Small intestine (tissue), 16 donors: ENCODE results near the gene TRHDE. TPM values are rescaled to one million over a fixed set of nuclear protein-coding genes. Genes with fewer than 3 reads are reported as not detected.

Experiments used
- DNase-seq, 2 donors: peaks; one replicate each; pipeline versions ENCODE4 v3.0.0 to v3.0.0-alpha.2; 2013
- FAIRE-seq: peaks from 2 replicates; lab custom pipeline; 2012; peaks lifted over from hg19 to GRCh38; lab: Jason Lieb, UNC
- H3K27ac ChIP-seq, 3 donors: one replicate each; pipeline ENCODE4 v1.5.1; 2013; ENCODE audit warnings: low read length in 2 of 3, mild to moderate bottlenecking in 2 of 3, control low read depth in 1 of 3, inconsistent platforms in 1 of 3, low read depth in 1 of 3, moderate library complexity in 1 of 3
- H3K27me3 ChIP-seq, 3 donors: one replicate each; pipeline ENCODE4 v1.6.1; 2013; ENCODE audit warnings: low read length in 3 of 3, inconsistent platforms in 1 of 3; ENCODE audit not compliant: control insufficient read depth in 3 of 3, insufficient read depth in 3 of 3
- H3K36me3 ChIP-seq, 3 donors: one replicate each; pipeline ENCODE4 v1.6.1; 2013; ENCODE audit warnings: low read length in 3 of 3, inconsistent platforms in 1 of 3, low read depth in 1 of 3, mild to moderate bottlenecking in 1 of 3, moderate library complexity in 1 of 3; ENCODE audit not compliant: control insufficient read depth in 3 of 3, insufficient read depth in 2 of 3
- H3K4me1 ChIP-seq, 3 donors: one replicate each; pipeline ENCODE4 v1.6.1; 2013; ENCODE audit warnings: low read length in 2 of 3, inconsistent platforms in 1 of 3, low read depth in 1 of 3, mild to moderate bottlenecking in 1 of 3, moderate library complexity in 1 of 3; ENCODE audit not compliant: control insufficient read depth in 3 of 3, insufficient read depth in 2 of 3
- H3K4me3 ChIP-seq, 3 donors: one replicate each; pipeline ENCODE4 v1.5.1; 2013; ENCODE audit warnings: low read length in 3 of 3, control low read depth in 1 of 3, inconsistent platforms in 1 of 3, low read depth in 1 of 3, mild to moderate bottlenecking in 1 of 3, moderate library complexity in 1 of 3
- H3K9me3 ChIP-seq, 2 donors: one replicate each; pipeline ENCODE4 v1.6.1; 2013; ENCODE audit warnings: low read depth in 1 of 2, low read length in 1 of 2; ENCODE audit not compliant: control insufficient read depth in 2 of 2, insufficient read depth in 1 of 2
- WGBS, 3 donors: extraction: QIAGEN DNeasy Blood & Tissue Kit; methylation state at CpG; one replicate each; pipeline ENCODE4 v1.1.7; 2013; 5-methylcytosine and 5-hydroxymethylcytosine counted together
- long read RNA-seq, 10 donors: transcript quantifications; one replicate each; lab custom pipeline, GENCODE V29; 2026
- polyA plus RNA-seq, 4 donors: library from polyadenylated mRNA; stranded (reverse) in 3 of 4; unstranded in 1 of 4; fragments of 200-250 nt in 3 of 4; fragments of 120-200 nt in 1 of 4; gene quantifications; one replicate each; pipeline versions ENCODE4 v1.2.1 to v1.2.3, GENCODE V29; 2013
- donor health status: healthy with polysubstance abuse.
- donor health status: control.
- donor health status: control.
- donor health status: Bipolar disorder and iron deficiency.
- donor health status: healthy.

Gene TRHDE
- 10 to 100 TPM in 1 of 4 donors, 1 to 10 TPM in 2, under 1 TPM in 1; 0.98 to 14.6 (median 1.8) TPM for polyA plus RNA-seq
- long read RNA-seq, donor 1, full-length matches to known transcripts = 1 of 80 reads
- long read RNA-seq, donor 1, partial matches to known transcripts = 74 of 80 reads
- long read RNA-seq, donor 1, other reads (novel, unspliced or antisense) = 5 of 80 reads
- long read RNA-seq, donor 2 = 0 reads
- long read RNA-seq, donor 3, partial matches to known transcripts = 12 of 12 reads
- long read RNA-seq, donor 3, other reads (novel, unspliced or antisense) = 0 of 12 reads
- long read RNA-seq, donor 4 = 0 reads
- long read RNA-seq, donor 5 = 0 reads
- long read RNA-seq, donor 6, full-length matches to known transcripts = 2 of 2 reads
- long read RNA-seq, donor 6, partial matches to known transcripts = 0 of 2 reads
- long read RNA-seq, donor 6, other reads (novel, unspliced or antisense) = 0 of 2 reads
- long read RNA-seq, donor 7 = 0 reads
- long read RNA-seq, donor 8 = 0 reads
- long read RNA-seq, donor 9 = 0 reads
- long read RNA-seq, donor 10 = 0 reads

DNA sequence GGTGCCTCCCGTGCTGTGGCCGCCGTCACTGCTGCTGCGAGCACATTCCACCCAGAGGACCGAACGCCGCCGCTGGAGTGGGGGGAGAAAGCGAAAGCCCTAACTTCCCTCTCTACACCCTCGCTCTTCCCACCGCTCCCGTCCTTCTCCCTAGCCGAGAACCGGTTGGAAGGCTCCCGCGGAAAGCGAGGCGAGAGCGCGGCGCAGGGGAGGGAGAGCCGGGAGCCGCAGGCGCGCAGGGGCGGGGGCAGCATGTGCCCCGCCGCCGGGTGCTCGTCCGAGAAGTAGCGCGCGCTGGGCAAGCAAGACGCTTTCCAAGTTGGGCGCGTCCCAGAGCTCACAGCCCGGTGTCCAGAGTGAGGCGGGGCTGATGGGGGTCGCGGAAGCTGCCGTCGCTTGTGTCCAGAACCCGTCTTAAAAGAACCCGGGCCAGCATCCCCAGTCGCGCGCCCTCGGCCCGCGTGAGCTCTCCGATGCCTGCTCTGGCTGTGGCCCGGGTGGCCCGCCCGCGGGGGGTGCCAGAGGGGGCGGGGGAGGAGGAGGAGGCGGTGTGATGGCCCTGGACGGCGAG lies at the start of gene TRHDE:
Gene TRHDE (plus strand): TSS at position 280 of the 571 bp plus-strand sequence. CDS start 274 bp downstream, at position 554.
- Histone ChIP-seq H3K9me3 (no peaks in the 10 kb centered on the region), H3K27me3 (peaks cover 0 to 18% (median 13%) of the 10 kb centered on the region in 3 donors), H3K36me3 (peaks cover 0 to 4% (median 0%) of the 10 kb centered on the region in 3 donors), H3K4me1 (peaks cover 0 to 10% (median 0%) of the 10 kb centered on the region in 3 donors), H3K27ac (peak within 1 kb of the TSS in 2 of 3 donors; percentile 27 to 86), H3K4me3 (peak within 1 kb of the TSS in 2 of 3 donors; percentile 38 to 71)
- WGBS, 3 donors = 0 to 4% (median 2%) methylated on average over 46 to 60 of the region's 60 CpGs
- FAIRE-seq = no peak
- DNase-seq = peak; percentile 5 to 77

DNA sequence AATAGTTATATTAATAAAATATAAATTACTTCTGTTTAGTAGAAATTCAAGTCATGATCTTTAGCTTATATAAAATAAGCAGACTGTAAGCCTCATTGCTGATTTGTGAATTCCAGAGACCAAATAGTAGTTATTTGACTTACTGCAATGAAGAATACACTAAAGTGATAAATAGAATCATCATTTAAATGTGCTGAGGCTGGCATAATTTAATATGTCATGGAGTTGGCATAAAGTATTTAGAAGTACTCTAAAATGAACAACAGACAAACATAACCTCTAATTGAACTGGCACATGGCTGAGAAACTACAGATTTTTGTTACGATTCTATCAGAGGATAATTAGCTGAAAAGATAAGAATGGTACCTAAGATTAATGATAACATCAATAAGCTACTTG lies 45.7 kb upstream of the TRHDE start:
- H3K9me3 ChIP-seq = no peaks in the 10 kb centered on the region
- DNase-seq (no peak), FAIRE-seq (no peak)
- H3K27ac ChIP-seq = no peak overlapping the region
- H3K4me1 ChIP-seq = no peaks in the 10 kb centered on the region
- no peak overlapping the region for H3K4me3 ChIP-seq
- WGBS, 3 donors = 36 to 78% (median 74%) methylated on average over 1 of the region's 1 CpG
- H3K27me3 ChIP-seq = no peaks in the 10 kb centered on the region
- H3K36me3 ChIP-seq = no peaks in the 10 kb centered on the region

- Histone ChIP-seq H3K27me3 (no peaks in the 10 kb centered on the region), H3K36me3 (no peaks in the 10 kb centered on the region), H3K27ac (no peak overlapping the region), H3K4me1 (no peaks in the 10 kb centered on the region), H3K4me3 (no peak overlapping the region), H3K9me3 (no peaks in the 10 kb centered on the region)
- no peak for FAIRE-seq
- DNase-seq = no peak
These were observed 43.7 kb upstream of the TRHDE start for GRCh38 chr12:72228424-72228823.

- Histone ChIP-seq H3K4me3 (no peak overlapping the region), H3K27me3 (no peaks in the 10 kb centered on the region), H3K4me1 (no peaks in the 10 kb centered on the region), H3K9me3 (no peaks in the 10 kb centered on the region), H3K36me3 (no peaks in the 10 kb centered on the region), H3K27ac (no peak overlapping the region)
- 51 to 71% (median 68%) methylated on average over 4 of the region's 4 CpGs for WGBS, 3 donors
- FAIRE-seq (no peak), DNase-seq (no peak)
These were observed 41.6 kb upstream of the TRHDE start for GRCh38 chr12:72230589-72230988.

- FAIRE-seq (no peak), DNase-seq (no peak)
- no peak overlapping the region for H3K4me3 ChIP-seq
- H3K4me1 ChIP-seq = no peaks in the 10 kb centered on the region
- no peak overlapping the region for H3K27ac ChIP-seq
- 58 to 71% (median 66%) methylated on average over 2 of the region's 2 CpGs for WGBS, 3 donors
- H3K27me3 ChIP-seq = no peaks in the 10 kb centered on the region
- no peaks in the 10 kb centered on the region for H3K36me3 ChIP-seq
- H3K9me3 ChIP-seq = no peaks in the 10 kb centered on the region
These were observed 37.3 kb upstream of the TRHDE start for GRCh38 chr12:72234886-72235285.

- FAIRE-seq = no peak
- Histone ChIP-seq H3K9me3 (no peaks in the 10 kb centered on the region), H3K36me3 (no peaks in the 10 kb centered on the region), H3K27ac (no peak overlapping the region), H3K27me3 (no peaks in the 10 kb centered on the region), H3K4me3 (no peak overlapping the region), H3K4me1 (no peaks in the 10 kb centered on the region)
- 59 to 74% (median 68%) methylated on average over 1 of the region's 1 CpG for WGBS, 3 donors
- no peak for DNase-seq
These were observed 36.0 kb upstream of the TRHDE start for GRCh38 chr12:72236071-72236705.

GRCh38 chr12:72241552-72241951 lies 30.6 kb upstream of the TRHDE start:
- Histone ChIP-seq H3K4me3 (no peak overlapping the region), H3K27me3 (no peaks in the 10 kb centered on the region), H3K36me3 (no peaks in the 10 kb centered on the region), H3K4me1 (no peaks in the 10 kb centered on the region), H3K27ac (no peak overlapping the region), H3K9me3 (no peaks in the 10 kb centered on the region)
- 68 to 74% (median 70%) methylated on average over 3 of the region's 3 CpGs for WGBS, 3 donors
- FAIRE-seq (no peak), DNase-seq (no peak)

DNA sequence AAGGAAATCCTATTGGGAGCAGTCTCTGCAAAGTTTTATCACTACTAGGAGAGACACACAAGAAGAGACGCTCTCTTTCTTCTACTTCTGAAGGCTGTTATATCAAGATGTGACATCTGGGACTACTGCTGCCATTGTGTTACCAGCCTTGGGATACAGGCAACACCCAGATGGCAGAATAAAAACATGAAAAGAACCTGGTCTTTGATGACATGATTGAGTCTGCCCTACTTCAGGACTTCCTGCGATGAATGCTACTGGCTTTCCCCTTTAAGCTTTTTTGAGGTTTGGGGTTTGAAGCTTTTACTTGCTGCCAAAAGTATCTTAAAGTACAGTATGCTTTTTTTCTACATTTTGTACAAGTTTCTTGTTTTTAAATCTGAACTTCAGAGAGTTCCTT lies 29.2 kb upstream of the TRHDE start:
- FAIRE-seq (no peak), DNase-seq (no peak)
- Histone ChIP-seq H3K4me1 (no peaks in the 10 kb centered on the region), H3K4me3 (no peak overlapping the region), H3K36me3 (no peaks in the 10 kb centered on the region), H3K27me3 (no peaks in the 10 kb centered on the region), H3K27ac (no peak overlapping the region), H3K9me3 (no peaks in the 10 kb centered on the region)
- 89 to 95% (median 92%) methylated on average over 2 of the region's 2 CpGs for WGBS, 3 donors
